A673 (cell line): Measurements from ENCODE around the gene UNK.

ENCODE experiments used
- EZH2 ChIP-seq: fragments of 200-600 bp; sonication (generic); IDR thresholded peaks from 2 replicates; pipeline ENCODE4 v1.6.1; 2017; ENCODE audit warnings: borderline replicate concordance, low read depth, mild to moderate bottlenecking, mixed read lengths, antibody characterized with exemption, low read length; ENCODE audit not compliant: poor library complexity, severe bottlenecking
- TF ChIP-seq, protein P1 (sequence below): fragments of 300-800, 200-600 bp; sonication (generic); conservative IDR thresholded peaks from 2 replicates; pipeline ENCODE4 v1.5.1; 2017; ENCODE audit warnings: low read depth, mild to moderate bottlenecking, antibody characterized with exemption, low read length, moderate library complexity, mixed read lengths

DNA sequence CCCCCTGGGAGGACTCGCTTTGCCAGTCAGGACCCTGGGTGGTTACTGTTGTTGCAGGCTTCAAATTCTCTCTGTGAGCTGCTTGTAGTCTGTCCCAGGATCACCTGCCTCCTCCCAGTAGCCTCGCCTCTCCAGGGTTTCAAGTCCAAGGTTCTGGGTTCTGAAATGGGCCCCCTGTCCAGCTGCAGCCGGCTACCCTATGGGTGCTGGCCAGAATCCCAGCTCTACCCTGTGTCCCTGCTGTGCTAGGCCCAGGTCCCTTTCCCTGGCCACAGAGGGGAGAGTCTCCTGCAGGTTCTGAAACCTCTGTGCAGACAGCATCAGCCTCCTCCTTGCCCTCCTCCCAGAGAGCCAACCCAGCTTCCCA lies 38.2 kb downstream of the UNK start:
- TF ChIP-seq, protein P1, sequence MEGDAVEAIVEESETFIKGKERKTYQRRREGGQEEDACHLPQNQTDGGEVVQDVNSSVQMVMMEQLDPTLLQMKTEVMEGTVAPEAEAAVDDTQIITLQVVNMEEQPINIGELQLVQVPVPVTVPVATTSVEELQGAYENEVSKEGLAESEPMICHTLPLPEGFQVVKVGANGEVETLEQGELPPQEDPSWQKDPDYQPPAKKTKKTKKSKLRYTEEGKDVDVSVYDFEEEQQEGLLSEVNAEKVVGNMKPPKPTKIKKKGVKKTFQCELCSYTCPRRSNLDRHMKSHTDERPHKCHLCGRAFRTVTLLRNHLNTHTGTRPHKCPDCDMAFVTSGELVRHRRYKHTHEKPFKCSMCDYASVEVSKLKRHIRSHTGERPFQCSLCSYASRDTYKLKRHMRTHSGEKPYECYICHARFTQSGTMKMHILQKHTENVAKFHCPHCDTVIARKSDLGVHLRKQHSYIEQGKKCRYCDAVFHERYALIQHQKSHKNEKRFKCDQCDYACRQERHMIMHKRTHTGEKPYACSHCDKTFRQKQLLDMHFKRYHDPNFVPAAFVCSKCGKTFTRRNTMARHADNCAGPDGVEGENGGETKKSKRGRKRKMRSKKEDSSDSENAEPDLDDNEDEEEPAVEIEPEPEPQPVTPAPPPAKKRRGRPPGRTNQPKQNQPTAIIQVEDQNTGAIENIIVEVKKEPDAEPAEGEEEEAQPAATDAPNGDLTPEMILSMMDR, result no peak
- no peak for TF ChIP-seq EZH2
